Endothelial cell of umbilical vein (primary cell): ENCODE data around the gene TAS2R10. TPM values are rescaled to one million over a fixed set of nuclear protein-coding genes. Genes with fewer than 3 reads are reported as not detected.

ENCODE experiments used
- BruUV-seq: library from RNA; stranded (reverse); fragments of 400-500 nt; replicated peaks from 2 replicates; lab custom pipeline; 2021; lab: Mats Ljungman, UMichigan
- CTCF ChIA-PET: fragments of 300-600, 350-600 bp; sonication (Branson Sonifier 250); formaldehyde crosslinking; loops from one replicate; lab custom pipeline; 2021; ENCODE audit warnings: antibody characterized with exemption, inconsistent platforms; lab: Charles Lee
- POLR2A ChIA-PET: fragments of 300-600, 350-600 bp; sonication (Branson Sonifier 250); formaldehyde crosslinking; loops from one replicate; lab custom pipeline; 2021; ENCODE audit warnings: antibody characterized with exemption, inconsistent platforms; lab: Charles Lee
- DNase-seq: peaks from one replicate; pipeline ENCODE4 v3.0.0-alpha.2; 2011; ENCODE audit warnings: low read depth, low spot score
- FAIRE-seq: peaks from 2 replicates; lab custom pipeline; 2011; peaks lifted over from hg19 to GRCh38; lab: Jason Lieb, UNC
- H2AFZ ChIP-seq: 2 replicates; pipeline ENCODE4 v1.6.0; 2012; ENCODE audit warnings: low read depth, low read length, control low read depth, inconsistent platforms
- H3K27ac ChIP-seq: 2 replicates; pipeline ENCODE4 v1.5.1; 2011; ENCODE audit warnings: low read depth, mild to moderate bottlenecking, control low read depth, low read length, moderate library complexity; ENCODE audit not compliant: insufficient read depth
- H3K27me3 ChIP-seq, 2 experiments: 2 replicates each; pipeline versions ENCODE4 v1.6.0 to v1.6.1; 2011; ENCODE audit warnings: low read length in 2 of 2, mixed read lengths in 1 of 2; ENCODE audit not compliant: control insufficient read depth in 2 of 2, insufficient read depth in 2 of 2
- H3K36me3 ChIP-seq, 2 experiments: 2 replicates in 1 of 2; 3 replicates in 1 of 2; pipeline ENCODE4 v1.5.1; 2011; ENCODE audit warnings: low read length in 2 of 2, mild to moderate bottlenecking in 1 of 2, moderate library complexity in 1 of 2; ENCODE audit not compliant: control insufficient read depth in 2 of 2, insufficient read depth in 2 of 2; ENCODE audit errors: extremely low read depth in 1 of 2
- H3K4me1 ChIP-seq: 3 replicates; pipeline ENCODE4 v1.5.1; 2011; ENCODE audit warnings: mild to moderate bottlenecking, low read length; ENCODE audit not compliant: control insufficient read depth, insufficient read depth; ENCODE audit errors: extremely low read depth
- H3K4me2 ChIP-seq: 2 replicates; pipeline ENCODE4 v1.6.1; 2011; ENCODE audit warnings: low read length, control low read depth, mixed read lengths; ENCODE audit not compliant: insufficient read depth
- H3K4me3 ChIP-seq, 3 experiments: fragments of 200-600 bp in 1 of 3; sonication (generic), shearing (Covaris generic) in 1 of 3; replicated peaks in 1 of 3; 2 replicates each; pipeline ENCODE4 v1.5.1; 2011 to 2016; ENCODE audit warnings: control low read depth in 3 of 3, low read length in 3 of 3, mild to moderate bottlenecking in 2 of 3, inconsistent platforms in 1 of 3, low read depth in 1 of 3, moderate library complexity in 1 of 3; ENCODE audit not compliant: insufficient read depth in 1 of 3
- H3K79me2 ChIP-seq: 2 replicates; pipeline ENCODE4 v1.6.0; 2012; ENCODE audit warnings: low read length, inconsistent platforms; ENCODE audit not compliant: control insufficient read depth, insufficient read depth
- H3K9ac ChIP-seq: replicated peaks from 2 replicates; pipeline ENCODE3; 2011; ENCODE audit warnings: low read length, control low read depth; ENCODE audit not compliant: insufficient read depth; ENCODE audit errors: extremely low read depth
- H3K9me1 ChIP-seq: replicated peaks from 3 replicates; pipeline ENCODE4 v1.6.0; 2011; ENCODE audit warnings: mild to moderate bottlenecking, low read length; ENCODE audit not compliant: control insufficient read depth, insufficient read depth; ENCODE audit errors: extremely low read depth
- H3K9me3 ChIP-seq: replicated peaks from 2 replicates; pipeline ENCODE4 v1.5.1; 2012; ENCODE audit warnings: low read length, inconsistent platforms; ENCODE audit not compliant: control insufficient read depth, insufficient read depth
- H4K20me1 ChIP-seq: replicated peaks from 2 replicates; pipeline ENCODE3; 2011; ENCODE audit warnings: mild to moderate bottlenecking, low read length; ENCODE audit not compliant: control insufficient read depth, insufficient read depth; ENCODE audit errors: extremely low read depth
- GATA2 ChIP-seq: IDR thresholded peaks from 2 replicates; pipeline ENCODE4 v1.7.0; 2011; ENCODE audit warnings: low read depth, mild to moderate bottlenecking, moderate library complexity, mixed read lengths, low read length; ENCODE audit not compliant: insufficient read length, insufficient read depth
- JUN ChIP-seq: IDR thresholded peaks from 2 replicates; pipeline ENCODE4 v1.6.1; 2011; ENCODE audit warnings: borderline replicate concordance, low read depth; ENCODE audit not compliant: insufficient read length, insufficient read depth
- POLR2AphosphoS5 ChIP-seq: IDR thresholded peaks from 2 replicates; pipeline ENCODE4 v1.6.1; 2012; ENCODE audit warnings: low read depth, mild to moderate bottlenecking, control low read depth, low read length, moderate library complexity; ENCODE audit not compliant: insufficient read depth
- dilution Hi-C: fragments of 300-500 bp; cut with MboI; formaldehyde crosslinking; loops from one replicate; pipeline ENCODE4 v1.15.0; 2019; ENCODE audit warnings: low sequenced_read_pairs; ENCODE audit not compliant: extremely low pct_ligation_motif_present
- intact Hi-C: fragments of 100-400 bp; cut with micrococcal nuclease; formaldehyde crosslinking; loops from one replicate; pipeline ENCODE4 v1.10.0; 2022
- polyA plus RNA-seq, 4 experiments: library from polyadenylated mRNA; depleted of rRNA in 3 of 4; stranded (reverse) in 3 of 4; unstranded in 1 of 4; fragments of >200 nt; gene quantifications; 2 replicates each; pipeline versions ENCODE4 v1.2.1 to v1.2.3, GENCODE V29; 2011 to 2012; ENCODE audit warnings: missing spikeins in 1 of 4
- total RNA-seq: library from RNA; stranded (reverse); gene quantifications from 2 replicates; pipeline ENCODE4 v1.2.3, GENCODE V29; 2021
- TF ChIP-seq, protein P1 (sequence below), 2 donors: IDR thresholded peaks; 1 replicate in 1 of 2; 2 replicates in 1 of 2; pipeline ENCODE4 v1.5.1; 2011; ENCODE audit warnings: low read length in 2 of 2, mild to moderate bottlenecking in 2 of 2, moderate library complexity in 2 of 2, control low read depth in 1 of 2, inconsistent platforms in 1 of 2, low read depth in 1 of 2; ENCODE audit not compliant: insufficient read depth in 1 of 2; ENCODE audit errors: extremely low read depth in 1 of 2

Gene TAS2R10
- total and polyA plus RNA-seq, 2 donors (not counting 3 experiments of a cell fraction or from before 2014, with no cell fraction given), result 0.22 to 0.66 TPM

DNA sequence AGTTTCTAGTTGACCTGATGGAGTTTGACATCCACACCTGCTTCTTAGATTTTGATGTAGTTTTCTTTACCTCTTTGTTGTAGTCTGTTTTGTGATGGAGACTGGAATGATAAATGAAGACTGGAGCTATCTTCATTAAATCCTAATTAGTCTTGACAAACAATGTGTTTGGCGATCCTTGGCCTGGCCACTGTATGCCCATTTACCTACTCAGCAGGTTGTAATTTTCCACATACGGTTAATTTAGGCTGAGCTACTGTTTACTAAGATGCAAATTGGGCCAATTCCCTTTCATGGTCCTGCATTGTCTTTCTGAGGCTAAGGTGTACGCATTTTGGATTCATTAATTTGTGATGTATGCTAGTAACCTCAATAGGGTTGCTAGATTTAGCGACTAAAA is 23.6 kb downstream of the TAS2R10 start, which contains the start of gene TAS2R7:
Gene TAS2R7, minus strand, starts transcription at position 41 of the 400 bp plus-strand sequence. CDS start 57 bp downstream, outside the sequence.
- Histone ChIP-seq H3K9ac (no peak within 1 kb of the TSS), H3K27me3 (peaks cover 6 to 41% of the 10 kb centered on the region in 2 experiments), H3K4me3 (no peak within 1 kb of the TSS), H3K4me1 (no peaks in the 10 kb centered on the region), H2AFZ (no peak within 1 kb of the TSS), H4K20me1 (no peaks in the 10 kb centered on the region), H3K27ac (no peak within 1 kb of the TSS), H3K4me2 (no peak within 1 kb of the TSS), H3K9me1 (no peaks in the 10 kb centered on the region), H3K36me3 (no peaks in the 10 kb centered on the region), H3K79me2 (no peaks in the 10 kb centered on the region), H3K9me3 (no peaks in the 10 kb centered on the region)
- ChIA-PET CTCF (no interaction called here), POLR2A (no interaction called here)
- TF ChIP-seq JUN, result no peak
- no peak for TF ChIP-seq POLR2AphosphoS5
- FAIRE-seq, result no peak
- dilution Hi-C loops, result no loop called here
- no TSS peak for BruUV-seq
- no peak for DNase-seq
- intact Hi-C loops, result no loop called here

- no peak overlapping the region for H3K4me3 ChIP-seq
- ChIA-PET CTCF (no interaction called here), POLR2A (no interaction called here)
- no peak for DNase-seq
- dilution Hi-C loops, result no loop called here
- H3K27me3 ChIP-seq, result peaks cover 6 to 40% of the 10 kb centered on the region in 2 experiments
- H3K4me2 ChIP-seq, result no peak overlapping the region
- H2AFZ ChIP-seq, result no peak overlapping the region
- no TSS peak for BruUV-seq
- TF ChIP-seq GATA2, result no peak
- TF ChIP-seq, protein P1, sequence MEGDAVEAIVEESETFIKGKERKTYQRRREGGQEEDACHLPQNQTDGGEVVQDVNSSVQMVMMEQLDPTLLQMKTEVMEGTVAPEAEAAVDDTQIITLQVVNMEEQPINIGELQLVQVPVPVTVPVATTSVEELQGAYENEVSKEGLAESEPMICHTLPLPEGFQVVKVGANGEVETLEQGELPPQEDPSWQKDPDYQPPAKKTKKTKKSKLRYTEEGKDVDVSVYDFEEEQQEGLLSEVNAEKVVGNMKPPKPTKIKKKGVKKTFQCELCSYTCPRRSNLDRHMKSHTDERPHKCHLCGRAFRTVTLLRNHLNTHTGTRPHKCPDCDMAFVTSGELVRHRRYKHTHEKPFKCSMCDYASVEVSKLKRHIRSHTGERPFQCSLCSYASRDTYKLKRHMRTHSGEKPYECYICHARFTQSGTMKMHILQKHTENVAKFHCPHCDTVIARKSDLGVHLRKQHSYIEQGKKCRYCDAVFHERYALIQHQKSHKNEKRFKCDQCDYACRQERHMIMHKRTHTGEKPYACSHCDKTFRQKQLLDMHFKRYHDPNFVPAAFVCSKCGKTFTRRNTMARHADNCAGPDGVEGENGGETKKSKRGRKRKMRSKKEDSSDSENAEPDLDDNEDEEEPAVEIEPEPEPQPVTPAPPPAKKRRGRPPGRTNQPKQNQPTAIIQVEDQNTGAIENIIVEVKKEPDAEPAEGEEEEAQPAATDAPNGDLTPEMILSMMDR (IDR thresholded peaks at IDR 0.05; ENCODE audit: extremely low read depth in 1 of 2, insufficient read depth in 1 of 2, low read depth in 1 of 2, low read length in 2 of 2), result no peak
- intact Hi-C loops, result no loop called here
- H3K9ac ChIP-seq, result no peak overlapping the region
- H3K27ac ChIP-seq, result no peak overlapping the region
- no peaks in the 10 kb centered on the region for H3K4me1 ChIP-seq
- H3K9me3 ChIP-seq, result no peaks in the 10 kb centered on the region
- no peak for FAIRE-seq
- H4K20me1 ChIP-seq, result no peaks in the 10 kb centered on the region
- no peaks in the 10 kb centered on the region for H3K36me3 ChIP-seq
- H3K79me2 ChIP-seq, result no peaks in the 10 kb centered on the region
- H3K9me1 ChIP-seq, result no peaks in the 10 kb centered on the region
Measured at GRCh38 chr12:10801741-10802140, 24.4 kb downstream of the TAS2R10 start.
